ENCODE results near the gene LTB. TPM values are rescaled to one million over a fixed set of nuclear protein-coding genes. Genes with fewer than 3 reads are reported as not detected.
A peak's percentile ranks its signal among the peaks of the same experiment; 100 is the strongest.

Gene LTB
- total and polyA plus RNA-seq, 9 of the 15 experiments (the other 6 are each of a cell fraction or from before 2014, with no cell fraction given), result 0.07 to 0.51 TPM; not detected in 7

DNA sequence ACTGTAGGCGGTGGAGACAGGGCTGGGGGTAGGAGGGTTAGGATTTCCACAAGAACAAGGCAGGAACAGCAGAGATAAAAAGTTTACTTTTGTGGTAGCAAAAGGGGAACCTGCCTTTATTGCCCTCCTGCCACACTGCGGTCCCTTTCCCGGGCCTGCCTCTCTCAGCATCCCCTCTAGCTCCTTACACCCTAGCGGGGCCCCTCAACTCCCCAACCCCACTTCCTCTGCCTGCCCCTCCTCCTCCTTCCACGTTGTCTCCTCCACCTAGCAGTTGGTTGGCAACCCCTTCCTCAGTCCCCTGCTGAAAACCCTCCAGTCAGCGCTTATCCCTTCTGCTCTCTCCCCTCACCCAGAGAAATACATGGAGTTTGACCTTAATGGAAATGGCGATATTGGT, 33.5 kb upstream of the LTB start (continued):
- no peak for TF ChIP-seq EP400 (IDR thresholded peaks at IDR 0.05)
- no peak for TF ChIP-seq ATF4 (CRISPR knock-in tag; IDR thresholded peaks at IDR 0.05)
- no peak for TF ChIP-seq FOXA3 (CRISPR knock-in tag; conservative IDR thresholded peaks at IDR 0.05 in 1 of 2, IDR thresholded peaks at IDR 0.05 in 1 of 2)
- TF ChIP-seq TRIM24 (IDR thresholded peaks at IDR 0.05), result 0 out of 4 replicates have a peak, but pooled peaks of 1 of the 2 experiments have one; percentile 19
- TF ChIP-seq MEIS2 (IDR thresholded peaks at IDR 0.05; ENCODE audit: partially characterized antibody), result no peak
- TF ChIP-seq, protein P1, sequence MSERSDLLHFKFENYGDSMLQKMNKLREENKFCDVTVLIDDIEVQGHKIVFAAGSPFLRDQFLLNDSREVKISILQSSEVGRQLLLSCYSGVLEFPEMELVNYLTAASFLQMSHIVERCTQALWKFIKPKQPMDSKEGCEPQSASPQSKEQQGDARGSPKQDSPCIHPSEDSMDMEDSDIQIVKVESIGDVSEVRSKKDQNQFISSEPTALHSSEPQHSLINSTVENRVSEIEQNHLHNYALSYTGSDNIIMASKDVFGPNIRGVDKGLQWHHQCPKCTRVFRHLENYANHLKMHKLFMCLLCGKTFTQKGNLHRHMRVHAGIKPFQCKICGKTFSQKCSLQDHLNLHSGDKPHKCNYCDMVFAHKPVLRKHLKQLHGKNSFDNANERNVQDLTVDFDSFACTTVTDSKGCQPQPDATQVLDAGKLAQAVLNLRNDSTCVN (CRISPR knock-in tag; IDR thresholded peaks at IDR 0.05), result no peak
- TF ChIP-seq, protein P2, sequence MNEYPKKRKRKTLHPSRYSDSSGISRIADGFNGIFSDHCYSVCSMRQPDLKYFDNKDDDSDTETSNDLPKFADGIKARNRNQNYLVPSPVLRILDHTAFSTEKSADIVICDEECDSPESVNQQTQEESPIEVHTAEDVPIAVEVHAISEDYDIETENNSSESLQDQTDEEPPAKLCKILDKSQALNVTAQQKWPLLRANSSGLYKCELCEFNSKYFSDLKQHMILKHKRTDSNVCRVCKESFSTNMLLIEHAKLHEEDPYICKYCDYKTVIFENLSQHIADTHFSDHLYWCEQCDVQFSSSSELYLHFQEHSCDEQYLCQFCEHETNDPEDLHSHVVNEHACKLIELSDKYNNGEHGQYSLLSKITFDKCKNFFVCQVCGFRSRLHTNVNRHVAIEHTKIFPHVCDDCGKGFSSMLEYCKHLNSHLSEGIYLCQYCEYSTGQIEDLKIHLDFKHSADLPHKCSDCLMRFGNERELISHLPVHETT (CRISPR knock-in tag; conservative IDR thresholded peaks at IDR 0.05 in 1 of 2, IDR thresholded peaks at IDR 0.05 in 1 of 2), result 0 out of 4 replicates have a peak, but pooled peaks of 1 of the 2 experiments have one; percentile 23
- TF ChIP-seq RB1 (IDR thresholded peaks at IDR 0.05; ENCODE audit: low read depth), result no peak
- no peak for TF ChIP-seq TAF1 (IDR thresholded peaks at IDR 0.05; ENCODE audit: control insufficient read depth, extremely low read depth, insufficient read depth, low read length, severe bottlenecking)
- no peak for TF ChIP-seq ETV1 (tag; conservative IDR thresholded peaks at IDR 0.05; ENCODE audit: low read depth)
- TF ChIP-seq RHOXF2B (CRISPR knock-in tag; conservative IDR thresholded peaks at IDR 0.05), result no peak
- TF ChIP-seq SIRT6 (IDR thresholded peaks at IDR 0.05; ENCODE audit: low read depth, low read length), result no peak
- no peak for TF ChIP-seq RERE (CRISPR knock-in tag; IDR thresholded peaks at IDR 0.05; ENCODE audit: borderline replicate concordance)
- no peak for TF ChIP-seq FOS (IDR thresholded peaks at IDR 0.05; ENCODE audit: extremely low read depth, insufficient read length)
- no peak for TF ChIP-seq HNRNPL (IDR thresholded peaks at IDR 0.05; ENCODE audit: low read depth, low read length)
- 0 out of 2 replicates have a peak, but pooled peaks have one; percentile 3 for TF ChIP-seq EGR1 (conservative IDR thresholded peaks at IDR 0.05)
- no peak for TF ChIP-seq CSDE1 (IDR thresholded peaks at IDR 0.05)
- TF ChIP-seq, protein P3, sequence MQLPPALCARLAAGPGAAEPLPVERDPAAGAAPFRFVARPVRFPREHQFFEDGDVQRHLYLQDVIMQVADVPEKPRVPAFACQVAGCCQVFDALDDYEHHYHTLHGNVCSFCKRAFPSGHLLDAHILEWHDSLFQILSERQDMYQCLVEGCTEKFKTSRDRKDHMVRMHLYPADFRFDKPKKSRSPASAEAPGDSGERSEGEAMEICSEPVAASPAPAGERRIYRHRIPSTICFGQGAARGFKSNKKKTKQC (CRISPR knock-in tag; IDR thresholded peaks at IDR 0.05), result no peak
- TF ChIP-seq EZH2 (IDR thresholded peaks at IDR 0.05; ENCODE audit: borderline replicate concordance, low read depth, low read length), result no peak

Data from K562 (cell line).